ENCODE data around the gene MYRF.

The MYRF gene

GRCh38 chr11:61768376-61769076, 16.1 kb downstream of the MYRF start:
- Histone ChIP-seq H3K79me2 (ENCODE audit: insufficient read depth, low read length) (no peaks in the 10 kb centered on the region), H3K9me3 (ENCODE audit: insufficient read depth, low read depth, low read length) (no peaks in the 10 kb centered on the region), H3K4me2 (ENCODE audit: low read depth, low read length, poor library complexity, severe bottlenecking) (no peak overlapping the region), H3K9me2 (replicated peaks; ENCODE audit: low read depth, low read length) (no peaks in the 10 kb centered on the region), H3K4me3 (ENCODE audit: low read length, poor library complexity, severe bottlenecking) (no peak overlapping the region), H4K20me1 (ENCODE audit: insufficient read depth, low read length, poor library complexity, severe bottlenecking) (no peaks in the 10 kb centered on the region), H3K4me1 (ENCODE audit: insufficient read depth, low read length, poor library complexity, severe bottlenecking) (no peaks in the 10 kb centered on the region), H3K9ac (ENCODE audit: low read depth, low read length, poor library complexity, severe bottlenecking) (no peak overlapping the region), H3K27me3 (ENCODE audit: insufficient read depth, low read length, poor library complexity, severe bottlenecking) (no peaks in the 10 kb centered on the region), H3F3A (ENCODE audit: low read depth) (no peaks in the 10 kb centered on the region), H3K36me3 (ENCODE audit: insufficient read depth, low read length) (no peaks in the 10 kb centered on the region), H2AFZ (ENCODE audit: low read length) (no peak overlapping the region)
- TF ChIP-seq, protein P1, sequence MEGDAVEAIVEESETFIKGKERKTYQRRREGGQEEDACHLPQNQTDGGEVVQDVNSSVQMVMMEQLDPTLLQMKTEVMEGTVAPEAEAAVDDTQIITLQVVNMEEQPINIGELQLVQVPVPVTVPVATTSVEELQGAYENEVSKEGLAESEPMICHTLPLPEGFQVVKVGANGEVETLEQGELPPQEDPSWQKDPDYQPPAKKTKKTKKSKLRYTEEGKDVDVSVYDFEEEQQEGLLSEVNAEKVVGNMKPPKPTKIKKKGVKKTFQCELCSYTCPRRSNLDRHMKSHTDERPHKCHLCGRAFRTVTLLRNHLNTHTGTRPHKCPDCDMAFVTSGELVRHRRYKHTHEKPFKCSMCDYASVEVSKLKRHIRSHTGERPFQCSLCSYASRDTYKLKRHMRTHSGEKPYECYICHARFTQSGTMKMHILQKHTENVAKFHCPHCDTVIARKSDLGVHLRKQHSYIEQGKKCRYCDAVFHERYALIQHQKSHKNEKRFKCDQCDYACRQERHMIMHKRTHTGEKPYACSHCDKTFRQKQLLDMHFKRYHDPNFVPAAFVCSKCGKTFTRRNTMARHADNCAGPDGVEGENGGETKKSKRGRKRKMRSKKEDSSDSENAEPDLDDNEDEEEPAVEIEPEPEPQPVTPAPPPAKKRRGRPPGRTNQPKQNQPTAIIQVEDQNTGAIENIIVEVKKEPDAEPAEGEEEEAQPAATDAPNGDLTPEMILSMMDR (conservative IDR thresholded peaks at IDR 0.05; ENCODE audit: low read length): no peak
- no peak for TF ChIP-seq EZH2phosphoT487 (IDR thresholded peaks at IDR 0.05; ENCODE audit: borderline replicate concordance)

DNA sequence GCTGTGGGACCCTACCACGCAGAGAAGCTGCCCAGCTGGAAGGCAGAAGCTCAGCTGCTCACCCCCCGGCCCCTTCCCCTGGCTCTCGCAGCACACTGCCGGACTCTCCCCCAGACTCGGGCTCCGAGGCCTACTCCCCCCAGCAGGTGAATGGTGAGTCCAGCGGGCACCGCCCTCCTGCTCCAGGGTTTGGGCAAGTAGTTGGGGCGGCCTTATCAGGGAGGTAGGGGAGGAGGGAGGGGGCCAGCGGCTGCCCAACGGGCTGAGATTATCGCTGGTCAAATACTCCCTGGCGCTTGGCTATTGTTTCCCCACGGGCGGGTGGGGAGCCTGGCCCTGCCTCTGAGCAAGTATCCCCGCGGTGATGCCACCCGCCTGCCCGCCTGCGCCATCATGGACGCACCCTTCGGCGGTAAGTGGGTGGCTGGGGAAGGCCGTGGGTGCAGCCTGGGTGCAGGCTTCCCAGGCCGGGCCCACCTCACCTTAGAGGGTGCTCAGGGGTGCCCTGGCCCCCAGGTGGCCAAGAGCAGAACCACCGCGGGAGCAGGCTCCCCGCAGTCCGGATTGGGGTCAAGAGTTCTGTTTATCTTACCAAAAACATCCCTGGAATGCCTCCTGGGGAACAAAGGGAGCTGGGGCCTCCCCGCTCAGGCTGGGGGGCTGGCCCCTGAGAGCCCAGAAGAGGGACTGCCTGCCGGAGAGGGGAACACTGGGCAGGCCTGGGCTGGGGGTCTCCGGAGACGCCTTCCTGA, 16.9 kb downstream of the MYRF start:
- H3K9ac ChIP-seq (ENCODE audit: low read depth, low read length, poor library complexity, severe bottlenecking): no peak overlapping the region
- H3K36me3 ChIP-seq (ENCODE audit: insufficient read depth, low read length): no peaks in the 10 kb centered on the region
- H3K4me1 ChIP-seq (ENCODE audit: insufficient read depth, low read length, poor library complexity, severe bottlenecking): no peaks in the 10 kb centered on the region
- H3K4me3 ChIP-seq (ENCODE audit: low read length, poor library complexity, severe bottlenecking): no peak overlapping the region
- no peaks in the 10 kb centered on the region for H3K79me2 ChIP-seq (ENCODE audit: insufficient read depth, low read length)
- no peaks in the 10 kb centered on the region for H3K9me3 ChIP-seq (ENCODE audit: insufficient read depth, low read depth, low read length)
- H3F3A ChIP-seq (ENCODE audit: low read depth): no peaks in the 10 kb centered on the region
- no peaks in the 10 kb centered on the region for H4K20me1 ChIP-seq (ENCODE audit: insufficient read depth, low read length, poor library complexity, severe bottlenecking)
- H3K9me2 ChIP-seq (replicated peaks; ENCODE audit: low read depth, low read length): no peaks in the 10 kb centered on the region
- H3K27me3 ChIP-seq (ENCODE audit: insufficient read depth, low read length, poor library complexity, severe bottlenecking): no peaks in the 10 kb centered on the region
- TF ChIP-seq EZH2phosphoT487 (IDR thresholded peaks at IDR 0.05; ENCODE audit: borderline replicate concordance): no peak
- TF ChIP-seq, protein P1 (conservative IDR thresholded peaks at IDR 0.05; ENCODE audit: low read length): peak; percentile 36; the same call in 1 of the 2 replicates
- H2AFZ ChIP-seq (ENCODE audit: low read length): no peak overlapping the region
- no peak overlapping the region for H3K4me2 ChIP-seq (ENCODE audit: low read depth, low read length, poor library complexity, severe bottlenecking)

DNA sequence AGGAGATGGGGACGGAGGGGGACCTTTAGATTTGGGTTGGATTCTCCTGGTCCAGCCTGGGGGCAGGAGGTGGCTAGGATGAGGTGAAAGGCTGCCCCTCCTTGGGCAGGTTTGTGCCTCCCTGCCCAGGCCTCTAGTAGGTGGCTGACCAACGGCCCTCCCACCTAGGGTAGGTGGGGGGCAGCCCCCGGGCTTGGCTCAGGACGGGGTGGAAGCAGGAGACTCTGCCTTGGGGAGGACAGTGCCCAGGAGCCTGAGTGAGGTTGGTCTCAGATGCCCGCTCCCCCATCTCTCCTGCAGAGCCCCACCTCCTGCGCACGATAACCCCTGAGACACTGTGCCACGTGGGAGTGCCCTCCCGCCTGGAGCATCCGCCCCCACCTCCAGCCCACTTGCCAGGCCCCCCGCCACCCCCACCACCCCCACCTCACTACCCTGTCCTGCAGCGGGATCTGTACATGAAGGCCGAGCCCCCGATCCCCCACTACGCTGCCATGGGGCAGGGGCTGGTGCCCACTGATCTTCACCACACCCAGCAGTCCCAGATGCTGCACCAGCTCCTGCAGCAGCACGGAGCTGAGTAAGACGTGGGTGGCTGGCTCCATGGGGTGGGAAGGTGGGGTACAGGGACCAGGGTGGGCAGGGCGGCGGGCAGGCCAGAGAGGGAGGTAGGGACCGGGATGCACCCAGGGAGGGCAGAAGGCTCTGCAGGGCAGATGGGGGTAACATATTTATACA, 17.7 kb downstream of the MYRF start:
- no peak overlapping the region for H3K9ac ChIP-seq (ENCODE audit: low read depth, low read length, poor library complexity, severe bottlenecking)
- H4K20me1 ChIP-seq (ENCODE audit: insufficient read depth, low read length, poor library complexity, severe bottlenecking): no peaks in the 10 kb centered on the region
- no peak overlapping the region for H3K4me2 ChIP-seq (ENCODE audit: low read depth, low read length, poor library complexity, severe bottlenecking)
- no peaks in the 10 kb centered on the region for H3K27me3 ChIP-seq (ENCODE audit: insufficient read depth, low read length, poor library complexity, severe bottlenecking)
- no peaks in the 10 kb centered on the region for H3K4me1 ChIP-seq (ENCODE audit: insufficient read depth, low read length, poor library complexity, severe bottlenecking)
- no peak overlapping the region for H3K4me3 ChIP-seq (ENCODE audit: low read length, poor library complexity, severe bottlenecking)
- no peaks in the 10 kb centered on the region for H3K79me2 ChIP-seq (ENCODE audit: insufficient read depth, low read length)
- no peaks in the 10 kb centered on the region for H3K9me3 ChIP-seq (ENCODE audit: insufficient read depth, low read depth, low read length)
- no peaks in the 10 kb centered on the region for H3K36me3 ChIP-seq (ENCODE audit: insufficient read depth, low read length)
- no peak overlapping the region for H2AFZ ChIP-seq (ENCODE audit: low read length)
- no peak for TF ChIP-seq EZH2phosphoT487 (IDR thresholded peaks at IDR 0.05; ENCODE audit: borderline replicate concordance)
- TF ChIP-seq, protein P1 (conservative IDR thresholded peaks at IDR 0.05; ENCODE audit: low read length): no peak
- no peaks in the 10 kb centered on the region for H3F3A ChIP-seq (ENCODE audit: low read depth)
- no peaks in the 10 kb centered on the region for H3K9me2 ChIP-seq (replicated peaks; ENCODE audit: low read depth, low read length)
